CD14-positive monocyte (primary cell): ENCODE data around the gene CCBE1. TPM values are rescaled to one million over a fixed set of nuclear protein-coding genes. Genes with fewer than 3 reads are reported as not detected.

ENCODE experiments used
- DNase-seq, 3 donors: peaks; one replicate each; pipeline ENCODE4 v3.0.0-alpha.2; 2011 to 2022
- H2AFZ ChIP-seq: 2 replicates; pipeline ENCODE4 v1.6.0; 2012; ENCODE audit warnings: mild to moderate bottlenecking, low read depth, low read length, inconsistent platforms; ENCODE audit not compliant: insufficient read depth, poor library complexity, severe bottlenecking
- H3K27ac ChIP-seq, 2 donors: 1 replicate in 1 of 2; 2 replicates in 1 of 2; pipeline ENCODE4 v1.5.1; 2012 to 2013; ENCODE audit warnings: low read length in 2 of 2, control low read depth in 1 of 2, inconsistent platforms in 1 of 2, low read depth in 1 of 2, mild to moderate bottlenecking in 1 of 2
- H3K27me3 ChIP-seq, 2 donors: one replicate each; pipeline versions ENCODE4 v1.6.0 to v1.6.1; 2011 to 2013; ENCODE audit warnings: low read length in 2 of 2; ENCODE audit not compliant: control insufficient read depth in 2 of 2, insufficient read depth in 2 of 2
- H3K36me3 ChIP-seq, 2 donors: replicated peaks in 1 of 2; 1 replicate in 1 of 2; 2 replicates in 1 of 2; pipeline versions ENCODE4 v1.5.1 to v1.6.1; 2012 to 2013; ENCODE audit warnings: low read length in 2 of 2, control low read depth in 1 of 2, inconsistent platforms in 1 of 2, mild to moderate bottlenecking in 1 of 2; ENCODE audit not compliant: insufficient read depth in 2 of 2, control insufficient read depth in 1 of 2
- H3K4me1 ChIP-seq, 2 donors: 1 replicate in 1 of 2; 2 replicates in 1 of 2; pipeline versions ENCODE4 v1.5.1 to v1.6.1; 2012 to 2013; ENCODE audit warnings: low read length in 2 of 2, control low read depth in 1 of 2, inconsistent platforms in 1 of 2, mild to moderate bottlenecking in 1 of 2, moderate library complexity in 1 of 2; ENCODE audit not compliant: insufficient read depth in 2 of 2, control insufficient read depth in 1 of 2
- H3K4me2 ChIP-seq: replicated peaks from 2 replicates; pipeline ENCODE3; 2012; ENCODE audit warnings: low read length, moderate library complexity, mild to moderate bottlenecking; ENCODE audit not compliant: poor library complexity, severe bottlenecking; ENCODE audit errors: extremely low read depth
- H3K4me3 ChIP-seq, 3 experiments: fragments of 200-600 bp in 1 of 3; sonication (generic) in 1 of 3; replicated peaks in 1 of 3; 1 replicate in 2 of 3; 2 replicates in 1 of 3; pipeline ENCODE4 v1.5.1; 2011 to 2013; ENCODE audit warnings: low read length in 3 of 3, mild to moderate bottlenecking in 3 of 3, control low read depth in 2 of 3, low read depth in 2 of 3, inconsistent platforms in 1 of 3, moderate library complexity in 1 of 3
- H3K79me2 ChIP-seq: 2 replicates; pipeline ENCODE4 v1.6.0; 2012; ENCODE audit warnings: mild to moderate bottlenecking, control low read depth, inconsistent platforms, low read length, moderate library complexity; ENCODE audit not compliant: insufficient read depth
- H3K9ac ChIP-seq: 2 replicates; pipeline ENCODE4 v1.6.0; 2017; ENCODE audit warnings: low read length, mild to moderate bottlenecking; ENCODE audit not compliant: insufficient read depth, poor library complexity, severe bottlenecking
- H3K9me3 ChIP-seq, 2 donors: replicated peaks in 1 of 2; 1 replicate in 1 of 2; 2 replicates in 1 of 2; pipeline versions ENCODE4 v1.5.1 to v1.6.1; 2012 to 2013; ENCODE audit warnings: low read length in 2 of 2, control low read depth in 1 of 2; ENCODE audit not compliant: control insufficient read depth in 1 of 2, insufficient read depth in 1 of 2
- H4K20me1 ChIP-seq: 2 replicates; pipeline ENCODE4 v1.6.0; 2012; ENCODE audit warnings: mild to moderate bottlenecking, low read length, control low read depth, moderate library complexity; ENCODE audit not compliant: insufficient read depth
- H3K27ac Mint-ChIP-seq, 7 donors: one replicate each; pipeline ENCODE4 v1.8.0; 2020; ENCODE audit warnings: mild to moderate bottlenecking in 7 of 7, mixed read lengths in 7 of 7, moderate library complexity in 6 of 7, inconsistent platforms in 2 of 7
- H3K27me3 Mint-ChIP-seq, 3 donors: one replicate each; pipeline ENCODE4 v1.8.0; 2021 to 2022; ENCODE audit warnings: low read depth in 3 of 3, mild to moderate bottlenecking in 3 of 3, mixed read lengths in 3 of 3, moderate library complexity in 3 of 3, inconsistent platforms in 1 of 3
- H3K36me3 Mint-ChIP-seq, 2 donors: one replicate each; pipeline ENCODE4 v1.8.0; 2020; ENCODE audit warnings: mixed read lengths in 2 of 2, inconsistent platforms in 1 of 2, mild to moderate bottlenecking in 1 of 2
- H3K4me1 Mint-ChIP-seq: one replicate; pipeline ENCODE4 v1.8.0; 2020; ENCODE audit warnings: mild to moderate bottlenecking, mixed read lengths
- H3K4me3 Mint-ChIP-seq, 2 donors: one replicate each; pipeline ENCODE4 v1.8.0; 2020; ENCODE audit warnings: mild to moderate bottlenecking in 2 of 2, mixed read lengths in 2 of 2, moderate library complexity in 1 of 2
- H3K9me3 Mint-ChIP-seq, 7 donors: one replicate each; pipeline ENCODE4 v1.8.0; 2020 to 2022; ENCODE audit warnings: mixed read lengths in 7 of 7, mild to moderate bottlenecking in 6 of 7, moderate library complexity in 6 of 7, inconsistent platforms in 2 of 7
- CTCF ChIP-seq: fragments of 200-600 bp; IDR thresholded peaks from one replicate; pipeline ENCODE4 v1.8.0; 2022; ENCODE audit warnings: antibody characterized with exemption, mild to moderate bottlenecking
- WGBS: methylation state at CpG from one replicate; pipeline ENCODE4 v1.1.5; 2013; ENCODE audit warnings: missing lambda C conversion rate; ENCODE audit not compliant: insufficient coverage; 5-methylcytosine and 5-hydroxymethylcytosine counted together
- intact Hi-C, 2 donors: fragments of 100-400 bp; cut with micrococcal nuclease; formaldehyde crosslinking; loops; one replicate each; pipeline versions ENCODE4 v1.15.0 to v1.15.1; 2023
- polyA plus RNA-seq, 3 donors: library from polyadenylated mRNA; depleted of rRNA in 1 of 3; unstranded in 2 of 3; stranded (reverse) in 1 of 3; fragments of 300-500 nt in 2 of 3; fragments of >200 nt in 1 of 3; fragmentation: Illumina TruSeq in 2 of 3; gene quantifications; 1 replicate in 2 of 3; 2 replicates in 1 of 3; pipeline ENCODE4 v1.2.3, GENCODE V29; 2012 to 2021

CCBE1 gene
- polyA plus RNA-seq, 3 donors, result not detected

- Histone ChIP-seq H3K79me2 (no peaks in the 10 kb centered on the region), H3K4me1 (no peaks in the 10 kb centered on the region), H4K20me1 (no peaks in the 10 kb centered on the region), H3K36me3 (no peaks in the 10 kb centered on the region), H2AFZ (no peak overlapping the region), H3K27me3 (no peaks in the 10 kb centered on the region), H3K9ac (no peak overlapping the region), H3K9me3 (peaks cover 0 to 4% of the 10 kb centered on the region in 2 donors), H3K4me3 (no peak overlapping the region), H3K27ac (no peak overlapping the region), H3K4me2 (no peak overlapping the region)
- 63% methylated on average over 6 of the region's 11 CpGs for WGBS
- Mint-ChIP-seq H3K27me3 (no peaks in the 10 kb centered on the region), H3K27ac (no peak overlapping the region), H3K9me3 (peaks cover 3 to 11% (median 7%) of the 10 kb centered on the region in 7 donors), H3K4me3 (no peak overlapping the region), H3K36me3 (no peaks in the 10 kb centered on the region), H3K4me1 (no peaks in the 10 kb centered on the region)
- no peak for TF ChIP-seq CTCF
- no peak for DNase-seq
- intact Hi-C loops, result no loop called here
Measured at GRCh38 chr18:59547581-59548182, 149.5 kb downstream of the CCBE1 start.

GRCh38 chr18:59546188-59546587 is 151.0 kb downstream of the CCBE1 start:
- H3K4me3 Mint-ChIP-seq, result no peak overlapping the region
- no peak overlapping the region for H3K9ac ChIP-seq
- H3K27me3 ChIP-seq, result no peaks in the 10 kb centered on the region
- H3K4me3 ChIP-seq, result no peak overlapping the region
- no peak overlapping the region for H2AFZ ChIP-seq
- H3K4me1 Mint-ChIP-seq, result no peaks in the 10 kb centered on the region
- no peaks in the 10 kb centered on the region for H3K36me3 ChIP-seq
- intact Hi-C loops, result no loop called here
- peaks cover 0 to 5% of the 10 kb centered on the region in 2 donors for H3K9me3 ChIP-seq
- H3K27me3 Mint-ChIP-seq, result no peaks in the 10 kb centered on the region
- no peaks in the 10 kb centered on the region for H3K79me2 ChIP-seq
- WGBS, result no CpG with 5 or more reads among the region's 3 CpGs
- TF ChIP-seq CTCF, result no peak
- H3K4me2 ChIP-seq, result no peak overlapping the region
- DNase-seq, result no peak
- H4K20me1 ChIP-seq, result no peaks in the 10 kb centered on the region
- H3K27ac Mint-ChIP-seq, result no peak overlapping the region
- no peak overlapping the region for H3K27ac ChIP-seq
- H3K9me3 Mint-ChIP-seq, result peaks cover 5 to 11% (median 9%) of the 10 kb centered on the region in 7 donors
- H3K36me3 Mint-ChIP-seq, result no peaks in the 10 kb centered on the region
- no peaks in the 10 kb centered on the region for H3K4me1 ChIP-seq
